Activated T-cell treated with anti-CD3 and anti-CD28 coated beads for 4 hours (primary cell): ENCODE measurements around the gene KRTAP3-3.
"Not testable (repeated sequence)": the region's sequence is repeated elsewhere in the genome, so short reads cannot be mapped to it uniquely, and the experiment has no call there.

Experiments
- DNase-seq: peaks from one replicate; pipeline ENCODE4 v3.0.0-alpha.2; 2020

Gene KRTAP3-3

GRCh38 chr17:40993839-40994238 is at the start of gene KRTAP3-3:
Gene KRTAP3-3 (minus strand): TSS chr17:40994164. CDS start chr17:40994097, 67 bp downstream.
- DNase-seq, result no peak

DNA sequence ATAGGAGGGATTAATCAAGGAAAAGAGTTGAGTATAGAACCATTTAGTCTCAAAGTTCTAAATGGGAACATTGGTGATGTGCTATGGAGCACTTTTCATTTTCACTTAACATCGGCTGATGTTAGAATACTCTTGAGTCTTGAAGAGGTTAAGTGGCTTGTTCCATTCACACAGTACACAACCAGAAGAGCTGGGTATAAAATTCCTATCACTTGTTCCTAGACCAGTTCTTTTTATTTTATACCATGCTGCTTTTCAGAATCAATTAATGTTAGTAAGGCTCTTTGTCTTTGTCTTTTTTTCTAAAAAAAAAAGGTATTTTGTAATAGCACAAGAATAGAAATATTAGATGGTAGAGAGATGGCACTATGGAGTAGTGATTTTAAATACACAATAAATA is 49.0 kb upstream of the KRTAP3-3 start:
- no peak for DNase-seq

- DNase-seq, result not testable (repeated sequence)
These were observed 47.0 kb upstream of the KRTAP3-3 start, which contains the start of gene KRTAP1-1 for GRCh38 chr17:41040783-41041571. Gene KRTAP1-1 (minus strand): TSS chr17:41041450. CDS start chr17:41041397, 53 bp downstream.

DNA sequence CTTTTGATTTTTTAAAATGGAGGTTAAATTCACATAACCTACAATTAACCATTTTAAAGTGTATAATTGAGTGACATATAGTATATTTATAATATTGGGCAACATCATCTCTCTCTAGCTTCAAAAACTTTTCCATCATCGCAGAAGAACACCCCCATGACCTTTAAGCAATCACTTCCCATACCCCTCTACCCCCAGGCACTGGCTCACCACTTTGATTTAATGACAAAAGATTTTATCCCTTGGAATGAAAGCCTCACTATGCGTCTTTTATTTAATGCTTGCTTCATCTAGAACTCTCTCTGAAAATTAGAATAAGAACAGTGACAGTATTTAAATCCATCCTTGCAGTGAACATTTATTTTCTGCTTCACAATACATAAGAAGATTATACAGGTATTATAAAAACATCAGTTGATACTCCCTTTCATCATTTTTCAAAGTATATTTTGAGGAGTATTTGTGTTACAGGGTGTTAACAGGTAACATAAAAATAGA is 43.9 kb upstream of the KRTAP3-3 start:
- DNase-seq, result no peak

DNA sequence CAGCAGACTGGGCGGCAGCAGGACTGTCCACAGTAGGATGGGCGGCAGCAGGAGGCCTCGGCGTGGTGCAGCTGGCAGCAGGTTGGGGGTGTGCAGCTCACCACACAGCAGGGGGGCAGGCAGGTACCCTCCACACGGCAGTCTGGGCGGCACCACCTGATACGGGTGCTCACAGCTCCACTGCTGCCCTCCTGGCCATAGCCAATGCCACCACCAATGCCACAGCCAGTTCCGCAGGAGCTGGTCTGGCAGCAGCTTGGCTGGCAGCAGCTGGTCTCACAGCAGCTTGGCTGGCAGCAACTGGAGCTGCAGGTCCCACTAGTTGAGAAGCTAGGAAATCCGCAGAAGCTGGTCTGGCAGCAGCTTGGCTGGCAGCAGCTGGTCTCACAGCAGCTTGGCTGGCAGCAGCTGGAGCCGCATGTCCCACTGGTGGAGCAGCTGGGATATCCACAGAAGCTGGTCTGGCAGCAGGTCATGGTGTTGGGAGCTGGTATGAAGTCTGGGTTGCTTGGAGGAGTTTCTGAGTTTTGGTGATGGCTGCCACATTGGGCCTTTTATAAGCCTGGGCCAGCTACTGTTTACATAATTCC is 40.5 kb upstream of the KRTAP3-3 start, which contains the start of gene KRTAP1-3:
Gene KRTAP1-3, minus strand, starts transcription at position 529 of the 590 bp plus-strand sequence. Its CDS starts 53 bp downstream, at position 476.
- not testable (repeated sequence) for DNase-seq

- DNase-seq, result no peak
These were observed 35.8 kb upstream of the KRTAP3-3 start, which contains the start of gene KRTAP1-4 for GRCh38 chr17:41029633-41030245. Gene KRTAP1-4 (minus strand): TSS chr17:41030195. CDS start chr17:41030078, 117 bp downstream.

DNA sequence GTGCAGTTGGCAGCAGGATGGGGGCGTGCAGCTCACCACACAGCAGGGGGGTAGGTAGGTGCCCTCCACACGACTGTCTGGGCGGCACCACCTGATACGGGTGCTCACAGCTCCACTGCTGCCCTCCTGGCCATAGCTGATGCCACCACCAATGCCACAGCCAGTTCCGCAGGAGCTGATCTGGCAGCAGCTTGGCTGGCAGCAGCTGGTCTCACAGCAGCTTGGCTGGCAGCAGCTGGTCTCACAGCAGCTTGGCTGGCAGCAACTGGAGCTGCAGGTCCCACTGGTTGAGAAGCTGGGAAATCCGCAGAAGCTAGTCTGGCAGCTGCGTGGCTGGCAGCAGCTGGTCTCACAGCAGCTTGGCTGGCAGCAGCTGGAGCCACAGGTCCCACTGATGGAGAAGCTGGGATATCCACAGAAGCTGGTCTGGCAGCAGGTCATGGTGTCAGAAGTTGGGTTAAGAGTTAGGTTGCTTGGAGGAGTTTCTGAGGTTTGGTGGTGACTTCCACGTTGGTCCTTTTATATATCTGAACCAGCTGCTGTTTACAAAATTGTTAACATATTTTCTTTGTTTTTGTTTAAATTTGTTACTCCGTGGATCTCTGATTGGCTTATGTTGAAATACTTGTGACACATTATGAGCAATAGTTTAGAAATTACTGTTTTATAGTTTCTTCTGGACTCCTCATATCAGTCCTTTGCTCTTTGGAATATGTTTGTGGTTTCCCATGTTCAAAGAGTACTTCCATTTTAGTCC is 32.9 kb upstream of the KRTAP3-3 start, which contains the start of gene KRTAP1-5:
Gene KRTAP1-5, minus strand, starts transcription at position 494 of the 757 bp plus-strand sequence. Its CDS starts 53 bp downstream, at position 441.
- DNase-seq, result no peak

- DNase-seq, result no peak
These were observed 30.7 kb upstream of the KRTAP3-3 start for GRCh38 chr17:41024697-41025096.

DNA sequence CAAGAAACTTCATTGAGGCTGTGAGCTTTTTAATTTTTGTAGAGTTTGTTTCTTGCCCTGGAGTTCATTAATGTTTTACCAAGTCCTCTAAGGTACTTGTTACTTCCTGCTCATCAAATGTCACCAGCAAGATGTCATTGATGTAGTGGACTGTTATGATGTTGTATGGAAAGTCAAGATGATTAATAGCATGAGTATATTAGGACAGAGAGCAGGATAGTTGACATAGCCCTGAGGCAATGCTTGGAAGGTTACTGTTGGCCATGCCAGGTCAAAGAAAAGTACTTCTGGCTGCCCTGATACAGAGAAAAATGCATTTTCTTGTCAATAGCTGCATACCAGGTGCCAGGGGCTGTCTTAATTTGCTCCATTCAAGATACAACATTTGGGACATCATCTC is 26.4 kb upstream of the KRTAP3-3 start:
- no peak for DNase-seq

- no peak for DNase-seq
These were observed 25.5 kb upstream of the KRTAP3-3 start for GRCh38 chr17:41019415-41019814.

DNA sequence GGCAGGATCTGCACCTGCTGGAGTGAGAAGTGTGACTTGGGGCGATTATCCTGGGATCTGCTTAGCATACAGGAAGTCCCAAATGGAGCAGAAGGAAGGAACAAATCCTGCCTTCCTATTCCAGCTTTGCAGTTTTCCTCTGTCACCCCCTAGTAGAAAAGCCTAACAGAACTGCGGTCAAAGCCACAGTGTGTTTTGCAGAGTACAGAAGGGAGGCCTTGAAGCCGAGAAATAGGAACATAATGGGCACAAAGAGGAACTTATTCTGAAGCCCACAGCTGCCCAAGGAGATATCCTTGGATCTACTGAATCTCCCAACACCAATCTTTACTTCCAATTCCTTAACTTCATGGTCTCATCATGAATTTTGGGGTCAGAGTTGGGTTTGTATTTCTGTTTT is 24.6 kb upstream of the KRTAP3-3 start:
- no peak for DNase-seq

DNA sequence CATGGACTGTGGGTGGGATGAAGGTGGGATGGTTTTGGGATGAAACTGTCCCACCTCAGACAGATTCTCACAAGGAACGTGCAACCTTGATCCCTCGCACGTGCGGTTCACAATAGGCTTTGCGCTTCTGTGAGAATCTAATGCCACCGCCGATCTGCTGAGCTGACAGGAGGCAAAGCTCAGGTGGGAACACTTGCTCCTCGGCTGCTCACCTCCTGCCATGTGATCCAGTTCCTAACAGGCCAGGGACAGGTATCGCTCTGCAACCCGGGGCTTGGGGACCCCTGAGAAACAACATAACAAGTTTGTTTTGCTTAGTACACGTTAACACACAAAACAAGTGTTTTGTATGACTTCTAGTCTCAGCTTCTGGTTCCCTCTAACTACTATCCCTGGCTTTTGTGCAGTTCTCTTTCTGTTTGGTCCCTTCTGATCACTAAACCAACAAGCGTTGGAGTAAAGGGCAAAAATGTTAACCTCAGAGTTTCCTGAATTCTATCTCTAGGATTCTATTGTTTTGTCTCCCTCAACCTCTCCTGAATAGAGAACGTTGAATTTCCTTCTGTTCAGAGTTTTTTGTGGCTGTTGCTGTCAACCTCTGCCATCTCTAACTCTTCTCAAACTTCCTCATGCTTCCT is 22.7 kb upstream of the KRTAP3-3 start:
- DNase-seq, result no peak

DNA sequence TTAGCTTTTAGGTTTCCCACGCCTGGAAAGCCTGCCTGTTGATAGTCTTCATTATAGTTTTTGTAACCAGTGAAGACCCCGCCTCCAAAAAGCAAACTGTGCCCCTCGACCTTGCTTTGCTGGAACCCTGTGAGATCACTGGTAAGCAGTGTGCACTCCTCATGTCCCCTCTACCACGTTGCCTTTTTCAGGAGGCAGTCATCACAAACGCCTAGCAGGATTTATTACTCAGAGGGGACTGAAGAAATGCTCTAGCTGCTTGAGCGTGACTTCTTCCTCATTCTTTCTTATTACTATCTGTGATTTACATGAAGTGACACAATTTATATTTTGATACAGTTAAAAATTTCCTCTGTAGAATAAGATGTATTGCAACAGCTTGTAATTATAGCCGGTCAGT is 21.5 kb upstream of the KRTAP3-3 start:
- no peak for DNase-seq

GRCh38 chr17:41013606-41014005 is 19.6 kb upstream of the KRTAP3-3 start:
- DNase-seq, result no peak

- no peak for DNase-seq
These were observed 19.2 kb upstream of the KRTAP3-3 start for GRCh38 chr17:41013181-41013580.

DNA sequence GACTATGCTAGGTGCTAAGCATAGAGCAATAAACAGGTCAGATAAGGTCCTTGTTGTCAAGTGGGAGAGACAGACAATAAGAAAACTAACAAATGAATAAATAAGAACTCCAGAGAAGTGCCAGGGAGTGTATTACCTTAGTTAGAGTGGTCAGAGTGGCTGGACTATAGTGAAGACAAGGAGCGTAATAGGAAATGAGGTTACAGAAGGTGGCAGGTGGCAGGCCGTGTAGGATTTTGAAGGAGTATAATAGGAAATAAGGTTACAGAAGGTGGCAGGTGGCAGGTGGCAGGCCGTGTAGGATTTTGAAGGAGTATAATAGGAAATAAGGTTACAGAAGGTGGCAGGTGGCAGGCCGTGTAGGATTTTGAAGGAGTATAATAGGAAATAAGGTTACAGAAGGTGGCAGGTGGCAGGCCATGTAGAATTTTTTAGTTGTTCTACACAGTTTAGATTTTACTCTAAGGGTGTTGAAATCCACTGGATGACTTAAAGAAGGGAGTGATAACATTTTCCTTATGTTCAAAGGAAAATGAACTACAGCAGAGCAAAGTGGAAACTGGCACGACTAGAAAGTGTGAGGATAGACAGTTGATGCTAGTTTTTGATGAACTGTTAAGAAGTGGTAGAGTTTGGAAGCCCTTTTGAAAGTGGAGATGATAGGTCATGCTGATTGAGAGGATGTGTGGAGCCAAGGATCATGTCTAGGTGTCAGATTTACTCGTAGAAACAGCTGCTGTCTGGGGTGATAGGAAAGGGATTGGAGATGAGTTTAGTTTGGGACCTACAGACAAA is 18.6 kb upstream of the KRTAP3-3 start:
- DNase-seq, result no peak

DNA sequence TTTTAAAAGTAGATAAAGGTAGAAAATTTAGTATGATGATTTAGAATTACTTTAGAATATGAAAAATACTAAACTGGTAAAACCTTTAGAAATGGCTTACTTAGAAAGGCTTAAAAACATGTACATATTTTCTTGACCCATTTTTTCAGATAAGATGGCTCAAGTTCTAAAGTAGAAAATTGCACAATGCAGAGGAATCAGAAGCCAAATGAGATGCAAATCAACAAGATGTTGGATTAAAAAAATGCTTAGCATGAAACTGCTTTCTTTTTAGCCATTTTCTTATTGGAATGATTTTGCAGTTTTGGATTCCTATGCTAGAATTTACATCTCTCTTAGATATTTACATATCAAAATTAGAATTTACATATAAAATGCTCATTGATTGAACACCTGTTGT is 16.5 kb upstream of the KRTAP3-3 start:
- no peak for DNase-seq

DNA sequence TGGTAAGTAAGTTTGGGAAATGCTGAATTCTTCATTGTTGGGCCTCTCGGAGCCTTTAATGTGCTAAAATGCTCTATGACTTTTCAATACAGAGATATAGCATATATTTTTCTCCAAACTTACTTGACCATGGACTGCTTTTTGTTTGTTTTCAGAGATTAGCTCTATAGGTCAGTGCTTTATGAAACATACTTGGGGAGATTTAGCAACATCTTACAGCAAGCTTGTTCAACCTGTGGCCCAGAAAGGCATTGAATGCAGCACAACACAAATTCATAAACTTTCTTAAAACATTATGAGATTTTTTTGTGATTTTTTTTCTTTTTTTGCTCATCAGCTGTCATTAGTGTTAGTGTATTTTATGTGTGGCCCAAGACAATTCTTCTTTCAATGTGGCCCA is 16.0 kb upstream of the KRTAP3-3 start:
- no peak for DNase-seq

DNA sequence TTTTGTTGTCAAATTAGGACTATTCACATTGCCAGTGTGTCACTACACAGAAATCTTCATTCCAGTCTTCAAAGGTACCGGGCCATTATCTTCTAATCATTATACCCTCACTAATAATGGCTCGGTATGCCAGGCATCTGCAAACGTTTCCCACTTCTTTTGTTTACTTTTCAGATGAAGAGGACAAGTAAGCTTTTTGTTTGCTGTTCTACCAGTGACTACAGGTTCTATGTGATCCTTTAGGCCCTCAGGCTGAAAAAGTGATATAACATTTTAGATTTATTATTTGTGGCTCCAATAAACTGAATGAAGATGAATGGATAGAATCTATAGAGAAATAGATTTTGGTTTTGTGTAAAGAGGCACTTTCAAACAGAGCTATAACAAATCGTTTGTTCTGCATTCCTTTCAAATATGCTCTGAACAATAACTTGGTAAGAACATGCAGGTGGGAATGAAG is 15.4 kb upstream of the KRTAP3-3 start:
- no peak for DNase-seq

GRCh38 chr17:41008811-41009210 is 14.8 kb upstream of the KRTAP3-3 start, which contains the start of gene KRTAP3-1:
Gene KRTAP3-1 (minus strand): TSS chr17:41009128. CDS start chr17:41009074, 54 bp downstream.
- DNase-seq, result no peak

DNA sequence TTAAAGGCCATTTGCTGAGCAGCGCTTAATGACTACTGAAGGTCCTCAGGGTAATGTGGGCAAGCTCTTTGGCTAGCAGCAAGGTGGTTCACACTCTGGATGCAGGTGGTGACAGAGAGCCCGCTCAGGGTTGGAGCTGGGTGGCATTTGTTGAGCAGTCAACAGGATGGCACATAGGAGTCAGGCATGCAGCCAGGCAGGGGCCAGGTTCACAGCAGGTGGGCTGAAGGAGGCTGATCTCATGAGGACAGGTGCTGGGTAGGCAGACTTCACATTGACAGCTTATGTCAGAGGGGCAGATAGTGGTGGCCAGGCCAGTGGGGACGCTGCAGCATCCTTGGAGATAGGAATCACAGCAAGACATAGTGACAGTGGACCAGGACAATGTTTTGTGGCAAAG is 10.4 kb upstream of the KRTAP3-3 start:
- no peak for DNase-seq
